ENCODE results near the gene ATP6V1G1.
"Not testable (repeated sequence)": the region's sequence is repeated elsewhere in the genome, so short reads cannot be mapped to it uniquely, and the experiment has no call there.

Gene ATP6V1G1

GRCh38 chr9:114592356-114592755, 4.8 kb downstream of the ATP6V1G1 start:
- Histone ChIP-seq H3K4me1 (ENCODE audit: control insufficient read depth, insufficient read depth, low read length, poor library complexity, severe bottlenecking) (peaks cover 34% of the 10 kb centered on the region), H3K27ac (ENCODE audit: insufficient read depth, low read length, poor library complexity, severe bottlenecking) (peak overlapping the region; percentile 69), H3K36me3 (ENCODE audit: control insufficient read depth, insufficient read depth, low read length) (peaks cover 40% of the 10 kb centered on the region), H3K27me3 (replicated peaks; ENCODE audit: control insufficient read depth, insufficient read depth, low read length, poor library complexity, severe bottlenecking) (no peaks in the 10 kb centered on the region), H3K4me3 (ENCODE audit: insufficient read depth, low read depth, low read length, poor library complexity, severe bottlenecking) (peak overlapping the region; percentile 37), H3K9me3 (ENCODE audit: control insufficient read depth, low read length) (no peaks in the 10 kb centered on the region)
- peak; percentile 21 to 52 (median 28) for DNase-seq

DNA sequence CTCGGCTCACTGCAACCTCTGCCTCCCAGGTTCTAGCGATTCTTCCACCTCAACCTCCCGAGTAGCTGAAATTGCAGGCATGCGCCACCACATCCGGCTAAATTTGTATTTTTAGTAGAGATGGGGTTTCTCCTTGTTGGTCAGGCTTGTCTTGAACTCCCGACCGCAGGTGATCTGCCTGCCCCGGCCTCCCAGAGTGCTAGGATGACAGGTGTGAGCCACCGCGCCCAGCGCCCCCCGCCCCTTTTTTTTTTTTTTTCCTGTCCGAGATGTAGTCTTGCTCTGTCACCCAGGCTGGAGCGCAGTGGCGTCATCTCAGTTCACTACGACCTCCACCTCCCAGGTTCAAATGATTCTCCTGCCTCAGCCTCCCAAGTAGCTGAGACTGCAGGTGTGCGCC, 6.6 kb downstream of the ATP6V1G1 start:
- peaks cover 31% of the 10 kb centered on the region for H3K4me1 ChIP-seq (ENCODE audit: control insufficient read depth, insufficient read depth, low read length, poor library complexity, severe bottlenecking)
- no peaks in the 10 kb centered on the region for H3K27me3 ChIP-seq (replicated peaks; ENCODE audit: control insufficient read depth, insufficient read depth, low read length, poor library complexity, severe bottlenecking)
- H3K4me3 ChIP-seq (ENCODE audit: insufficient read depth, low read depth, low read length, poor library complexity, severe bottlenecking) = no peak overlapping the region
- H3K27ac ChIP-seq (ENCODE audit: insufficient read depth, low read length, poor library complexity, severe bottlenecking) = no peak overlapping the region
- peaks cover 57% of the 10 kb centered on the region for H3K36me3 ChIP-seq (ENCODE audit: control insufficient read depth, insufficient read depth, low read length)
- H3K9me3 ChIP-seq (ENCODE audit: control insufficient read depth, low read length) = no peaks in the 10 kb centered on the region
- no peak for DNase-seq

DNA sequence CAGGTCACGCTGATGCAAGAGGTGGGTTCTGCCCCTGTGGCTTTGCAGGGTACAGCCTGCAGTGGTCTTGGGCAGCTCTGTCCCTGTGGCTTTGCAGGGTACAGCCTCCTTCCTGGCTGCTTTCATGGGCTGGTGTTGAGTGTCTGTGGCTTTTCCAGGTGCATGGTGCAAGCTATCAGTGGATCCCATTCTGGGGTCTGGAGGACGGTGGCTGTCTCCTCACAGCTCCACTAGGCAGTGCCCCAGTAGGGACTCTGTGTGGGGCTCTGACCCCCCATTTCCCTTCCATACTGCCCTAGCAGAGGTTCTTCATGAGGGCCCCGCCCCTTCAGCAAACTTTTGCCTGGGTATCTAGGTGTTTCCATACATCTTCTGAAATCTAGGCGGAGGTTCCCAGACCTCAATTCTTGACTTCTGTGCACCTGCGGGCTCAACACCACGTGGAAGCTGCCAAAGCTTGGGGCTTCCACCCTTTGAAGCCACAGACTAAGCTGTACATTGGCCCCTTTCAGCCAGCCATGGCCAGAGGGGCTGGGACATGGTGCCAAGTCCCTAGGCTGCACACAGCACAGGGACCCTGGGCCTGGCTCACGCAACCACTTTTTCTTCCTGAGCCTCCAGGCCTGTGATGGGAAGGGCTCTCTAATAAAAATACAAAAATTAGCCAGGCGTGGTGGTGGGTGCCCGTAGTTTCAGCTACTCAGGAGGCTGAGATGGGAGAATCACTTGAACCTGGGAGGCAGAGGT, 13.1 kb downstream of the ATP6V1G1 start:
- DNase-seq; H3K27ac ChIP-seq (ENCODE audit: insufficient read depth, low read length, poor library complexity, severe bottlenecking); H3K4me1 ChIP-seq (ENCODE audit: control insufficient read depth, insufficient read depth, low read length, poor library complexity, severe bottlenecking); H3K9me3 ChIP-seq (ENCODE audit: control insufficient read depth, low read length); H3K27me3 ChIP-seq (replicated peaks; ENCODE audit: control insufficient read depth, insufficient read depth, low read length, poor library complexity, severe bottlenecking); H3K4me3 ChIP-seq (ENCODE audit: insufficient read depth, low read depth, low read length, poor library complexity, severe bottlenecking): not testable (repeated sequence)
- H3K36me3 ChIP-seq (ENCODE audit: control insufficient read depth, insufficient read depth, low read length) = peaks cover 39% of the 10 kb centered on the region

GRCh38 chr9:114601787-114602186, 14.2 kb downstream of the ATP6V1G1 start:
- not testable (repeated sequence) for H3K4me3 ChIP-seq (ENCODE audit: insufficient read depth, low read depth, low read length, poor library complexity, severe bottlenecking); H3K9me3 ChIP-seq (ENCODE audit: control insufficient read depth, low read length); H3K27me3 ChIP-seq (replicated peaks; ENCODE audit: control insufficient read depth, insufficient read depth, low read length, poor library complexity, severe bottlenecking); H3K27ac ChIP-seq (ENCODE audit: insufficient read depth, low read length, poor library complexity, severe bottlenecking); H3K4me1 ChIP-seq (ENCODE audit: control insufficient read depth, insufficient read depth, low read length, poor library complexity, severe bottlenecking); DNase-seq
- peaks cover 29% of the 10 kb centered on the region for H3K36me3 ChIP-seq (ENCODE audit: control insufficient read depth, insufficient read depth, low read length)

GRCh38 chr9:114602620-114603019, 15.1 kb downstream of the ATP6V1G1 start:
- no peak for DNase-seq
- H3K27ac ChIP-seq (ENCODE audit: insufficient read depth, low read length, poor library complexity, severe bottlenecking) = no peak overlapping the region

GRCh38 chr9:114603248-114603647, 15.7 kb downstream of the ATP6V1G1 start:
- H3K27me3 ChIP-seq (replicated peaks; ENCODE audit: control insufficient read depth, insufficient read depth, low read length, poor library complexity, severe bottlenecking) = no peaks in the 10 kb centered on the region
- H3K4me3 ChIP-seq (ENCODE audit: insufficient read depth, low read depth, low read length, poor library complexity, severe bottlenecking) = no peak overlapping the region
- DNase-seq = no peak
- peaks cover 6% of the 10 kb centered on the region for H3K9me3 ChIP-seq (ENCODE audit: control insufficient read depth, low read length)
- H3K27ac ChIP-seq (ENCODE audit: insufficient read depth, low read length, poor library complexity, severe bottlenecking) = no peak overlapping the region
- H3K36me3 ChIP-seq (ENCODE audit: control insufficient read depth, insufficient read depth, low read length) = peaks cover 17% of the 10 kb centered on the region
- H3K4me1 ChIP-seq (ENCODE audit: control insufficient read depth, insufficient read depth, low read length, poor library complexity, severe bottlenecking) = no peaks in the 10 kb centered on the region

More at GRCh38 chr9:114602620-114603019, 15.1 kb downstream of the ATP6V1G1 start:
- Histone ChIP-seq H3K27me3 (replicated peaks; ENCODE audit: control insufficient read depth, insufficient read depth, low read length, poor library complexity, severe bottlenecking) (no peaks in the 10 kb centered on the region), H3K4me3 (ENCODE audit: insufficient read depth, low read depth, low read length, poor library complexity, severe bottlenecking) (no peak overlapping the region), H3K4me1 (ENCODE audit: control insufficient read depth, insufficient read depth, low read length, poor library complexity, severe bottlenecking) (no peaks in the 10 kb centered on the region), H3K9me3 (ENCODE audit: control insufficient read depth, low read length) (peaks cover 6% of the 10 kb centered on the region), H3K36me3 (ENCODE audit: control insufficient read depth, insufficient read depth, low read length) (peaks cover 24% of the 10 kb centered on the region)

- Histone ChIP-seq H3K9me3 (ENCODE audit: control insufficient read depth, low read length) (peaks cover 6% of the 10 kb centered on the region), H3K27ac (ENCODE audit: insufficient read depth, low read length, poor library complexity, severe bottlenecking) (no peak overlapping the region), H3K4me3 (ENCODE audit: insufficient read depth, low read depth, low read length, poor library complexity, severe bottlenecking) (no peak overlapping the region), H3K36me3 (ENCODE audit: control insufficient read depth, insufficient read depth, low read length) (peaks cover 7% of the 10 kb centered on the region), H3K27me3 (replicated peaks; ENCODE audit: control insufficient read depth, insufficient read depth, low read length, poor library complexity, severe bottlenecking) (no peaks in the 10 kb centered on the region), H3K4me1 (ENCODE audit: control insufficient read depth, insufficient read depth, low read length, poor library complexity, severe bottlenecking) (no peaks in the 10 kb centered on the region)
- no peak for DNase-seq
Measured at GRCh38 chr9:114604989-114605388, 17.4 kb downstream of the ATP6V1G1 start.

DNA sequence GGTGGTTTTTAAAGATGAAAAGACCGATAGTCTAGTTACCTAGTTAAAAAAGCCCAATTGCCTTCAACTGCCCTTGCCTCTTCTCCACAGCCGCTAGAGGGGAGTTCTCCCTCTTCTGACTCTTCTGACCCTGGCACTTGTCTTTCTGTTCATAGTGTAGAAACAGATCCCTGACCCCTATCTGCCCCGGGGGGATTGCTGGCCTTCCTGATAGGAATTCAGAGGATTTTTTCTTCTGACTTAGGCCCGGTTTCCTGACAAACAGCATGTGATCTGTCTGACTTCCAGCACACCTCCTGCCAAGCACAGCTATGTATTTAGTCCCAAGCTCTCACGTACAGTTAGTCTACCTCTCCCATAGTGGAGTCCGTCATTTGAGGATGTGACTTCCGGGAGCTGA, 18.5 kb downstream of the ATP6V1G1 start:
- no peaks in the 10 kb centered on the region for H3K27me3 ChIP-seq (replicated peaks; ENCODE audit: control insufficient read depth, insufficient read depth, low read length, poor library complexity, severe bottlenecking)
- no peak overlapping the region for H3K27ac ChIP-seq (ENCODE audit: insufficient read depth, low read length, poor library complexity, severe bottlenecking)
- DNase-seq = no peak
- no peaks in the 10 kb centered on the region for H3K4me1 ChIP-seq (ENCODE audit: control insufficient read depth, insufficient read depth, low read length, poor library complexity, severe bottlenecking)
- H3K36me3 ChIP-seq (ENCODE audit: control insufficient read depth, insufficient read depth, low read length) = no peaks in the 10 kb centered on the region
- peaks cover 6% of the 10 kb centered on the region for H3K9me3 ChIP-seq (ENCODE audit: control insufficient read depth, low read length)
- no peak overlapping the region for H3K4me3 ChIP-seq (ENCODE audit: insufficient read depth, low read depth, low read length, poor library complexity, severe bottlenecking)

GRCh38 chr9:114606597-114607207, 19.1 kb downstream of the ATP6V1G1 start:
- DNase-seq = no peak
- peaks cover 6% of the 10 kb centered on the region for H3K9me3 ChIP-seq (ENCODE audit: control insufficient read depth, low read length)
- no peaks in the 10 kb centered on the region for H3K36me3 ChIP-seq (ENCODE audit: control insufficient read depth, insufficient read depth, low read length)

DNA sequence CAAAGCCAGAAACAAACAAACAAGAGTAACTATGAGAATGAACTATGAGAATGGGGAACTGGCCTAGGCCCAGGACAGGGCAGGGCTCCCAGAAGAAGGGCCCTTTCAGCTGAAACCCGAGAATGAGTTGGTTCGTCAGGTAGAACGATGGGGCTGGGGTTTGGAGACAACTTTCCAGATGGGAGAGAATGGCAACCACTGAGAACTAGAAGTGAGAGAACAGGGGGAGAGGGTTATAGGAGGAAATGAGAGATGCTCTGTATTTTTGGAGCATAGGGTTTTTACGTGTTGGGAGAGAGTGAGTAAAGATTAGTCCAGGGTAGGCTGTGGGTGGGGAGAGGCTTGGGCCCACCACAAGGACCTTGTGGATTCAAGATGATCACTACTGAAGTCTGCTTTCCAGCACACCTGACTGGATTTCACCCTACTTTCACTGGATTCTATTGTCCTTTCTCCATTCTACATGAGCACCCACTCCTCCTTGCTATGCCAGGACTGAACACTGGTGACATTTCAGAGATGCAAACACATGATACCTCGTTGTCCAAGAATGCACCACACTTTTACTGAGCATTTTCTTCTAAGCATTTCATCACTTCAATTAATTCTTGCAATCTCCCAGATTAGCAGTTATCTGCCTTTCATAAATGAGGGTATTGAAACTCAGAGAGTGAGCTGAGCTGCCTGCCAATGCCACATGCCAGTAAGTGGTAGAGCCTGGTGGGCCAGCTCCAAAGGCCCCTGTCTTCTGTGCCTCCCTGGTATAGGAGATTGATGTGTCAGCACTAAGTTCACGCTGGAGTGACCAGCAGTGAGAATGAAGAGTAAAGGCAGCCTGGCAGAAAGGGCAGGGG, 20.3 kb downstream of the ATP6V1G1 start:
- Histone ChIP-seq H3K27me3 (replicated peaks; ENCODE audit: control insufficient read depth, insufficient read depth, low read length, poor library complexity, severe bottlenecking) (no peaks in the 10 kb centered on the region), H3K9me3 (ENCODE audit: control insufficient read depth, low read length) (no peaks in the 10 kb centered on the region), H3K4me1 (ENCODE audit: control insufficient read depth, insufficient read depth, low read length, poor library complexity, severe bottlenecking) (peaks cover 10% of the 10 kb centered on the region), H3K4me3 (ENCODE audit: insufficient read depth, low read depth, low read length, poor library complexity, severe bottlenecking) (no peak overlapping the region), H3K36me3 (ENCODE audit: control insufficient read depth, insufficient read depth, low read length) (no peaks in the 10 kb centered on the region), H3K27ac (ENCODE audit: insufficient read depth, low read length, poor library complexity, severe bottlenecking) (no peak overlapping the region)
- no peak for DNase-seq

More at GRCh38 chr9:114606597-114607207, 19.1 kb downstream of the ATP6V1G1 start:
- H3K4me3 ChIP-seq (ENCODE audit: insufficient read depth, low read depth, low read length, poor library complexity, severe bottlenecking) = no peak overlapping the region
- no peak overlapping the region for H3K27ac ChIP-seq (ENCODE audit: insufficient read depth, low read length, poor library complexity, severe bottlenecking)
- H3K4me1 ChIP-seq (ENCODE audit: control insufficient read depth, insufficient read depth, low read length, poor library complexity, severe bottlenecking) = no peaks in the 10 kb centered on the region
- no peaks in the 10 kb centered on the region for H3K27me3 ChIP-seq (replicated peaks; ENCODE audit: control insufficient read depth, insufficient read depth, low read length, poor library complexity, severe bottlenecking)
